Left lung (tissue), 10 donors: ENCODE results near the gene YAF2. TPM values are rescaled to one million over a fixed set of nuclear protein-coding genes. Genes with fewer than 3 reads are reported as not detected.

ENCODE experiments used
- ATAC-seq: fragments of 200-7000 bp; cut with Tn5 transposase; one replicate; pipeline ENCODE4 v1.9.1; 2020; ENCODE audit warnings: moderate library complexity
- DNase-seq, 4 donors: peaks; one replicate each; pipeline ENCODE4 v3.0.0-alpha.2; 2013 to 2020
- H3K27ac ChIP-seq, 2 donors: fragments of 200-600 bp; sonication (generic) in 1 of 2; one replicate each; pipeline versions ENCODE4 v1.5.0 to v1.8.0; 2020 to 2021
- H3K27me3 ChIP-seq, 2 donors: fragments of 200-600 bp; sonication (generic) in 1 of 2; one replicate each; pipeline versions ENCODE4 v1.5.0 to v1.8.0; 2020 to 2021
- H3K36me3 ChIP-seq, 2 donors: fragments of 200-600 bp; sonication (generic) in 1 of 2; one replicate each; pipeline versions ENCODE4 v1.5.0 to v1.8.0; 2020 to 2021
- H3K4me1 ChIP-seq, 2 donors: fragments of 200-600 bp; one replicate each; pipeline ENCODE4 v1.8.0; 2021
- H3K4me3 ChIP-seq, 2 donors: fragments of 200-600 bp; sonication (generic) in 1 of 2; one replicate each; pipeline versions ENCODE4 v1.5.0 to v1.8.0; 2020 to 2021; ENCODE audit warnings: mild to moderate bottlenecking in 1 of 2
- H3K9me3 ChIP-seq, 2 donors: fragments of 200-600 bp; sonication (generic) in 1 of 2; one replicate each; pipeline versions ENCODE4 v1.5.0 to v1.8.0; 2020 to 2021
- intact Hi-C, 2 donors: fragments of 100-400 bp; cut with DNase I; formaldehyde crosslinking; loops; one replicate each; pipeline versions ENCODE4 v1.11.2 to v1.14.2; 2022
- polyA plus RNA-seq, 6 donors: library from polyadenylated mRNA; unstranded; fragments of 120-200 nt; gene quantifications; one replicate each; pipeline ENCODE4 v1.2.1, GENCODE V29; 2013; ENCODE audit not compliant: insufficient read length in 6 of 6
- total RNA-seq, 2 donors: library from RNA; stranded (reverse); fragmentation: NEBNext Ultra II Directional; extraction: Animal tissue kit (Norgen Biotek cat#: 25700); gene quantifications; one replicate each; pipeline ENCODE4 v1.2.1, GENCODE V29; 2021
- TF ChIP-seq, protein P1 (sequence below), 2 donors: fragments of 200-600 bp; sonication (generic) in 1 of 2; IDR thresholded peaks; one replicate each; pipeline versions ENCODE4 v1.5.0 to v1.8.0; 2021; ENCODE audit warnings: antibody characterized with exemption in 2 of 2
- donor health status: DM: no; HTN: yes; CAD: no.
- donor health status: DM: no; HTN: no; CAD: no.

The YAF2 gene
- total and polyA plus RNA-seq, 8 donors, result 18.7 to 33.4 (median 21.9) TPM

DNA sequence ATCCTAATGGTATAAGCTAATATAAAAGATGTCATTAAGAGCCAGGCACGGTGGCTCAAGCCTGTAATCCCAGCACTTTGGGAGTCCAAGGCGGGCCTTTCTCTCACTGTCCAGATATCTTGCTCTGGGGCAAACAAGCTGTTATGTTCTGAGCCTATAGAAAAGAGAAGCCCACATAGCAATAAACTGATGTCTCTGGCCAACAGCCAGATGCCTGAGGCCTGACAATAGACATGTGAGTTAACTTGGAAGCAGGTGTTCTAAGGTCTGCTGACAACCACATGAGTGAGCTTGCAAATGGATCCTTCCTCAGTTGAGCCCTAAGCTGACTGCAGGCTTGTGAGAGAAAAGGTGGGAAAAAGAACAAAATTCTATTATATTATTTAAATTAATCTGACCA is 25.0 kb downstream of the YAF2 start:
- Histone ChIP-seq H3K4me1 (peaks cover 0 to 4% of the 10 kb centered on the region in 2 donors), H3K4me3 (no peak overlapping the region), H3K27me3 (no peaks in the 10 kb centered on the region), H3K36me3 (peaks cover 0 to 15% of the 10 kb centered on the region in 2 donors), H3K27ac (no peak overlapping the region), H3K9me3 (no peaks in the 10 kb centered on the region)
- DNase-seq, result no peak
- intact Hi-C loops, result no loop called here
- ATAC-seq, result no peak
- TF ChIP-seq, protein P1, sequence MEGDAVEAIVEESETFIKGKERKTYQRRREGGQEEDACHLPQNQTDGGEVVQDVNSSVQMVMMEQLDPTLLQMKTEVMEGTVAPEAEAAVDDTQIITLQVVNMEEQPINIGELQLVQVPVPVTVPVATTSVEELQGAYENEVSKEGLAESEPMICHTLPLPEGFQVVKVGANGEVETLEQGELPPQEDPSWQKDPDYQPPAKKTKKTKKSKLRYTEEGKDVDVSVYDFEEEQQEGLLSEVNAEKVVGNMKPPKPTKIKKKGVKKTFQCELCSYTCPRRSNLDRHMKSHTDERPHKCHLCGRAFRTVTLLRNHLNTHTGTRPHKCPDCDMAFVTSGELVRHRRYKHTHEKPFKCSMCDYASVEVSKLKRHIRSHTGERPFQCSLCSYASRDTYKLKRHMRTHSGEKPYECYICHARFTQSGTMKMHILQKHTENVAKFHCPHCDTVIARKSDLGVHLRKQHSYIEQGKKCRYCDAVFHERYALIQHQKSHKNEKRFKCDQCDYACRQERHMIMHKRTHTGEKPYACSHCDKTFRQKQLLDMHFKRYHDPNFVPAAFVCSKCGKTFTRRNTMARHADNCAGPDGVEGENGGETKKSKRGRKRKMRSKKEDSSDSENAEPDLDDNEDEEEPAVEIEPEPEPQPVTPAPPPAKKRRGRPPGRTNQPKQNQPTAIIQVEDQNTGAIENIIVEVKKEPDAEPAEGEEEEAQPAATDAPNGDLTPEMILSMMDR (IDR thresholded peaks at IDR 0.05), result no peak

DNA sequence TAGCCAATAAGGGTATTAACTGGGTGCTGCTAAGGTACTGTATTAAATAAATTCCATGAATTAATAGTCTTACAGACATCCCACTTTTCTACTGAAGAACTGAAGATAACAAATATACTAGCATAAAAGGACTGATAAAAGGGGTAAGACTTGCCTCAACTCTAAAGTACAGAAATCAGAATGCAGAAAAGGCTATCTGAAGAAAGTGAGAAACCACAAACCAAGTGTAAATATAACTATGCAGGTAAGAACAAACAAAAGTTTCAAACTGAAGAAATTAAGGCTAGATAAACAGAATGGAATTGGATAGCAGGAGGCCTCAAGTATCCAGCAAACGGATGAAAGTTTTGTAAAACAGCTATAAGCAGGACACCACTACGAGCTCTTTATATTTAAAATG is 29.5 kb downstream of the YAF2 start:
- intact Hi-C loops, result no loop called here
- TF ChIP-seq, protein P1 (IDR thresholded peaks at IDR 0.05), result no peak
- H3K4me1 ChIP-seq, result no peaks in the 10 kb centered on the region
- no peaks in the 10 kb centered on the region for H3K9me3 ChIP-seq
- H3K27me3 ChIP-seq, result no peaks in the 10 kb centered on the region
- no peak for ATAC-seq
- no peak overlapping the region for H3K27ac ChIP-seq
- H3K36me3 ChIP-seq, result peaks cover 0 to 18% of the 10 kb centered on the region in 2 donors
- no peak overlapping the region for H3K4me3 ChIP-seq
- no peak for DNase-seq

DNA sequence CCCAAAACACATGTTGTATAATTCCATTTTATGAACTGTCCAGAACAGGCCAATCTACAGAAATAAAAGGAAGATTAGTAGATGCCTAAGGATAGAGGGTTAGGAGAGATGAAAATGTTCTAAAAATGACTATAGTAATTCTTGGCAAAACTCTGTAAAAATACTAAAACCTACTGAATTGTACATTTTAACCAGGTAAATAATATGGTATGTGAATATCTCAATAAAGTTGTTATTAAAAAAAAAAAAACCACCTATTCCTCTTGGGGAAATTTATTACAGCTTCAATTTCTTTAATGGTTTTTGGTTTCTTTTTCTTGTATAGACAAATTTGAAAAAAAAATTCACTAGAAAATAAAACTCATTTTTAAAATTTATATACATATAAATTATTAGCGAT is 33.2 kb downstream of the YAF2 start:
- H3K27me3 ChIP-seq, result no peaks in the 10 kb centered on the region
- peaks cover 0 to 13% of the 10 kb centered on the region in 2 donors for H3K36me3 ChIP-seq
- DNase-seq (no peak), ATAC-seq (no peak)
- H3K4me1 ChIP-seq, result no peaks in the 10 kb centered on the region
- H3K4me3 ChIP-seq, result no peak overlapping the region
- TF ChIP-seq, protein P1 (IDR thresholded peaks at IDR 0.05), result no peak
- no peaks in the 10 kb centered on the region for H3K9me3 ChIP-seq
- H3K27ac ChIP-seq, result no peak overlapping the region
- intact Hi-C loops, result no loop called here

DNA sequence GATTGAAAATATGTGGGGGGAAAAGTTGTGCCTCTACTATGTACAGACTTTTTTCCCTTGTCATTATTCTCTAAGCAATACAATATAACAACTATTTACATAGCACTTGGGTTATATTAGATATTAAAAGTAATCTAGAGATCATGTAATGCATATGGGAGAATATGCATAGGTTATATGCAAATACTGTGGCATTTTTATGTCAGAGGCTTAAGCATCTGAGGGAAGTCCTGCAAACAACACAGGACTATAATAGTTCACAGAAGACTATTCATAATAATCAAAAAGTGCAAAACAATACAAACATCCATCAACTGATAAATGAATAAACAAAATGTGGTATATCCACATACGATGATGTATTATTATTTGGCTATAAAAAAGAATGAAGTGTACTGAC is 33.7 kb downstream of the YAF2 start:
- no peaks in the 10 kb centered on the region for H3K9me3 ChIP-seq
- H3K27me3 ChIP-seq, result no peaks in the 10 kb centered on the region
- no peak overlapping the region for H3K4me3 ChIP-seq
- intact Hi-C loops, result no loop called here
- ATAC-seq (no peak), DNase-seq (no peak)
- no peaks in the 10 kb centered on the region for H3K4me1 ChIP-seq
- TF ChIP-seq, protein P1 (IDR thresholded peaks at IDR 0.05), result no peak
- peaks cover 0 to 8% of the 10 kb centered on the region in 2 donors for H3K36me3 ChIP-seq
- H3K27ac ChIP-seq, result no peak overlapping the region

DNA sequence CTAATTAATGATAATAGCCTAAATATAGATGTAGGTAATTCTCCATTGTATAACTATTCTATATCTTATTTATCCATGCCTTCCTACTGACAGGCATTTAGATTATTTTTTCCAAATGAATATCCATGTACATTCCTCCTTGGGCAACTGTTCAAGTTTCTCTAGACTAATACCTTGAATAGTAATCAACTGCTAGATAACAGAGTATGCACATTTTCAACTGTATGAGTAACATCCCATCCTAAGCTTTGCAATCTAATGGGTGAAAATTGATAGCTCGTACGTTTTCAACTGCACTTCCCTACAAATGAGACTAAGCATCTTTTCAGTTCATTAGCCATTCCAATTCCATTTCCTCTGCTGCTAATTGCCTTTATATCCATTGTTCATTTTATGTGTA is 37.0 kb downstream of the YAF2 start:
- intact Hi-C loops, result no loop called here
- ATAC-seq (no peak), DNase-seq (no peak)
- TF ChIP-seq, protein P1 (IDR thresholded peaks at IDR 0.05), result no peak
- H3K4me1 ChIP-seq, result no peaks in the 10 kb centered on the region
- no peak overlapping the region for H3K4me3 ChIP-seq
- H3K27me3 ChIP-seq, result no peaks in the 10 kb centered on the region
- H3K27ac ChIP-seq, result no peak overlapping the region
- peaks cover 0 to 16% of the 10 kb centered on the region in 2 donors for H3K36me3 ChIP-seq
- no peaks in the 10 kb centered on the region for H3K9me3 ChIP-seq
